Fibroblast of upper back skin (primary cell): Measurements from ENCODE around the gene LRRC28.

Experiments
- DNase-seq: peaks from one replicate; pipeline ENCODE4 v3.0.0-alpha.2; 2013

The LRRC28 gene

GRCh38 chr15:99250001-99250400, 1.3 kb upstream of the LRRC28 start:
- no peak for DNase-seq

DNA sequence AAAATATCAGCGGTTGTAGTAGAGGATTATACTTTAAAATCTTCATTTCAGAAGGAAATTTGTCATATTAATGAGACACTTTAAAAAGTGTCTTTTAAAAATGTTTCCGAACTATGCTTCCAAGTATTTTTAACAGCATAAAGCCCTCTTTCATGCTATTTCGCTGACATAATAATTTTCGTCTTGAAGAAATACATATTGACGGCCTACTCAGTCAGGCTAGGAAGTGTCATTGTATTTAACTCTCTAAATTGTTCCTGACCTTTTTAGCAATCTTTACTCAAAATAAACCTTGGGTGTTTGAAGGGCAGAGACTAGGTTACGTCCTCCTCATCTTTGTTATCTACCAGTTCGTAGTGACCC, 806 bp upstream of the LRRC28 start:
- no peak for DNase-seq

DNA sequence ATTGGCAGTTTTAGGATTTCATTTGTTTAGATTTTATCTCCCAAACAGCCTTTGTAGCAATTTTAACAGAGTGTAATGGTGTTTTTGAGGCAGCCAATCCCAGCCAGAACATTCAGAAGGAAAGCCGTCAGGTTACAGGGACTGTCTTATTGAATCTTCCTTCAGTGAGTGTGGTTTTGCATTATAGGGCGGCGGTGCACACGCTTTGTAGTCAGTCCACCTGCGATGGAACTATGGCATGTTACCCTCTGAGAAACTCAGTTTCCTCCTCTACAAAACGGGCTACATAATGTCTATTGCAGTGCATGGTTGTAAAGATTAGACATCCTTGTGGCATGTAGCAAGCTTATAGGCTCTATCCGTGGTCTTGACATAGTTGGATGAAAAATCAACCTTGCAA, 1.0 kb downstream of the LRRC28 start:
- DNase-seq: peak; percentile 27

DNA sequence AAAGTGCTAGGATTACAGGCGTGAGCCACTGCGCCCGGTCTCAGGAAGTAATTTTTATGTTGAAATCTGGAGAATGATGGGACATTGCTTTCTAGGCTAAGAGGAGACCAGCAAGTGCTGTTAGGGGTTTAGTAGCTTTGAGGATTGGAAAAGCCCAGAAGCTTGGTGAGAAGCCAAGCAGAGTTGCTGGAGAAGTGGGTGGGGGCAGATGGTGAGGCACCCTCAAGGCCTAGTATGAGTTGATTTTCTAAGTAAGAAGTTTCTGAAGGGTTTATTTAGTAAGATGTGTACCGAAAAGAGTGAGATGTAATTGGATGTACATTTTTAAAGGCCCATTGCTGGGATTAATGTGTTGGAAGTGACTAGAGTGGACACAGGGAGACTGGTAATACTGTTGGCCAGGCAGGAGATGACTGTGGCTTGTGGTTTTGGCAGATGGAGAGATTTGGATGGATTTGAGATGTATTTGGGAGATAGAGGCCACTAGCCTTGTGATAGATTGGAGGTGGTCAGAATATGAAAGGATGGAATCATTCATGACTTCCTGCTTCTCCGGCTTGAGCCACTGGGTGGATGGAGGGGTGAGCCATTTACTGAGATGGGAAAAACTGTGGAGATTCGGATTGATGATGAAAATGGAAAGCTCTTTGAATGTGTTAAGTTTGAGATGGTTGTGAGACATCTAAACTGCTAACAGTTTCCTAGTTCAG, 2.3 kb downstream of the LRRC28 start:
- DNase-seq: peak; percentile 89

- no peak for DNase-seq
These were observed 5.9 kb downstream of the LRRC28 start for GRCh38 chr15:99257107-99257750.

DNA sequence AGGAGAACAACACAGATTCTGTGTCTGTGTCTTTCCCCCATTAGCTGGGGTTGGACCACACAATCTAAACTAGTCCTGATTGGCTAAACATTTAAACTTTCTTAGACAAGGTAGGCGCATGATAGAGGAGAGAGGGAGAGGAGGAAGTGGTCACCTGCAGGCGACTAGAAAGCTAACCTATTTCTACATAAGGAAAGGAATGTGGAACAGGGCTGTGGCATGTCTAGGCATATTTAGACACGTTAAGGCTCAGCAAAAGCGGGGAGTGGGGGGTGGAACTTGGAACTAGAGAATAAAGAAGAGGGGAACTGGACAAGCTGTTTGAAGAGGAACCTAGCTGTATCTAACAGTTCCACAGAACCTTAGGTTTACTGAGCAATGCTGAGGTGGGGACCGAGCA, 12.8 kb downstream of the LRRC28 start:
- DNase-seq: no peak

DNA sequence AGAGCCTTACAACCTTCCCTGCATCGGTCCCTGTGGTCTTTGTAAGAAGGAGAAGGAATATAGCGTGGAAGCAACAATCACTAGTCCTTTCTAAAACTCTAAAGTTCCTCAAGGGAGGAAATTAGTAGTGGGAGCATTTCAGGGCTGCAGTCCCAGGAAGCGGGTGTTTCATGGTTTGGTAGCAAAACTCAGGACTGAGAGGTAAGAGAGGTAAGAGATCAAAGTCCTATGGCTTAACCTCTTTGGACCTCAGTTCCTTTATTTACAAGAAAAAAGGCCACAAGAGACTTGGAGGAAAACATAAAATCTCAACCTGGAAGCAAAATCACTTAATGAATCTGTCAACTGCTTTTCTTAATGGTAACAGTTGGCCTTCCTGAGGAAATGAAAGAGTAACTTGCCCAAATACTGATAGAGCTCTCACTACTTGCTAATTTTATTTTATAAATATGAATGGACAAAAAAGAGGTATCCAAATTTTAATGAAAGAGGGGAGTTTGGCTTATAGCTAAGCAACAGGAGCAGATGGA, 14.3 kb downstream of the LRRC28 start:
- DNase-seq: no peak

DNA sequence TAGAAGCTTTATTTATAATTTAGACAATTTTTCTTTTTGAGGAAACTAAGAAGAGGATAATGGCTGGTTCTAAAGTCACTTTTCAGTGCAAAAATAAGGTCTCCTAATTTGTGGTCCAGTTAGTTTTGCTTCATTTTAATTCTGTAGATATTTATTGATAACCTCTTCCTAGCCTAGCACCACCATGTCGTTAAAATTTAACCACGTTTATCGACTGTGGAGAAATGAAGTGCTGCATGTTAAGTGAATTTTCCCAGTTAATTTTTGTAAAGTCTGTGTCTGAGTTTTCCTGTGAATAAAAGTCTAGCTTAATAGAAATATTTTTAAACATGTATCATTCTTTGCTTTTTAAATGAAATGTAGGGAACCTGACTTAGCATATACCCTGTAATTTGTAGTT, 16.7 kb downstream of the LRRC28 start:
- DNase-seq: no peak

DNA sequence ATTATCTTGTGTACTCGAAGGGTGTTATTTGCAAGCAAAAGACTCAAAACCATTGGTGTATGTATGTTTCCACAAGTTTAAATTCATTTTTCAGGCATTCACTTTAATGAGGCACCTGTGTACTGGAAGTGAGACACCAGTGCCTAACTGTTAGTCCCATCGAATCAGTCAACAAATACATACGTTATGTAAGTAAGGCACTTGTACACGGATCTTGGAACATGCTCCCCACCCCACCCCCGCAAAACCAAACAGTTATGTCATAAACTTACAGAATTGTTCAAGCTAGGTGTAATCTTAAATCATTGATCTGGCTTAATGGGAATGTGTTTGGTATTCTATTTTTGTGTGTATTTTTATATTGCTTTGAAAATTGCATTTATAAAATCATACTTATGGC, 17.1 kb downstream of the LRRC28 start:
- DNase-seq: no peak

GRCh38 chr15:99273801-99274200, 22.5 kb downstream of the LRRC28 start:
- peak; percentile 4 for DNase-seq

GRCh38 chr15:99275061-99275460, 23.8 kb downstream of the LRRC28 start:
- DNase-seq: no peak

DNA sequence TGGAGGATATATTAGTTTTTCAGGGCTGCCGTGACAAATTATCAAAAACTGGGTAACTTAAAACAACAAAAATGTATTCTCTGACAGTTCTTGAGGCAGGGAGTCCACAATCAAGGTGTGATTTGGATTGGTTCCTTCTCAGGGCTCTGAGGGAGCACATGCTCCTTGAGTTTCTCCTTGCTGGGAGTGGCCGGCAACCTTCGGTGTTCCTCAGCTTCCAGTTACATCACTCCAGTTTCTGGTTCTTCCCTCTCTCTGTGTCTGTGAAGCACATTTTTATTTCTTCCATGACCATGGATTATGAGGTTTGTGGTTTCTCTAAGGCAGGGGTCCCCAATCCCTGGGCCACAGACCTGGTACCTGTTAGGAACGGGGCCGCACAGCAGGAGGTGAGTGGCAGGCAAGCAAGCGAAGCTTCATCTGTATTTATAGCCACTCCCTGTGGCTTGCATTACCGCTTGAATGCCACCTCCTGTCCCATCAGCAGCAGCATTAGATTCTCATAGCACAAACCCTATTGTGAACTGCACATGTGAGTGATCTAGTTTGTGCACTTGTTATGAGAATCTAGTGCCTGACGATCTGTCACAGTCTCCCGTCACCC, 24.3 kb downstream of the LRRC28 start:
- no peak for DNase-seq

GRCh38 chr15:99279290-99279689, 28.0 kb downstream of the LRRC28 start:
- no peak for DNase-seq

DNA sequence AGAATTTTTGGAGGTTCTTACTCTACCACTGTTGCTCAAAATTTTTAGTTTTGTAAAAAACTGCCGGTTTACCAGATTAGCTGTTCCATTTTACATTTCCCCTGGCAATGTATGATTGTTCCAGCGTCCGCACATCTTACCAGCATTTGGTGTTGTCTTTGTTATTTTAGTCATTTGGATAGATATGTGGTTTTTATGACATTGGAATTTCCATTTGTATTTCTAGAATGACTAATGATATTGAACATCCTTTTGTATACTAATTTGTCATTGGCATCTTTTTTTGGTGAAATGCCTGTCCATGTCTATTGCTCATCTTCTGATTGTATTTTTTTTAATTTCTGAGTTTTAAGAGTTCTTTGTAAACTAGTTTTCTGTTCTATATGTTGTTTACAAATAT, 28.5 kb downstream of the LRRC28 start:
- no peak for DNase-seq

DNA sequence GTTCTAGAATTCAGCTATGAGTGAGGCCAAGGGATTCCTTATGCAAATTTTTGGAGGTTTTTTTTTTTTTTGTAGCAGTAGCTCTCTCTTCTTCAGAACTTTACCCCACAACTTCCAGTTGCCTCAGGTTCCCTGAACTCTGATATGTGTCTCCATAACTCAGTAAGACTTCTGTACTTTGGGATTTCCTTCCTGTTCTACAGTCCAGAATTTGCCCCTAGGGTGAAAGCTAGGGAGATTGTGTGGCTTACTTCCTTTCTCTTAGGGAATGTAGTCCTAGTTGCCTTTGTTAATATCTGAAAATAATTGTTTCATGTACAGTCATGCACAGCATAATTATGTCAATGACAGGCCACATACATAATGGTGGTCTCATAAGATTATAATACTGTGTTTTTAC, 30.8 kb downstream of the LRRC28 start:
- no peak for DNase-seq

- DNase-seq: no peak
These were observed 31.3 kb downstream of the LRRC28 start for GRCh38 chr15:99282586-99282985.

DNA sequence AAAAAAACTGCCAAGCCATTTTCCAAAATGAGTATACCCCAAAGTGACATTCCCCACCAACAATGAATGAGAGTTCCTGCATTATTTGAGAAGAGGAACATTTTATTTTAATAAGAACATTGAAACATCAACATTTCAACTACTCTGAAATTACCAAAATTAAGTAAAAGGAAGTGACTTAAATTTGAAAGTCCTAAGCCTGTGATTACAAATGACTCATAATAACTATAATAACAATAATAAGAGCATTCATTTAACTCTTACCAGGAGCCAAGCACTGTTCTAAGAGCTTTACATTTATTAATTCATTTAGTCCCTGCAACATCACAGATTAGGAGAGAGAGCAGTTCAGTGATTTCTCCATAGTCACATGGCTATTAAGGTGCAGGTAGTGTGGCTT, 32.4 kb downstream of the LRRC28 start:
- DNase-seq: no peak

DNA sequence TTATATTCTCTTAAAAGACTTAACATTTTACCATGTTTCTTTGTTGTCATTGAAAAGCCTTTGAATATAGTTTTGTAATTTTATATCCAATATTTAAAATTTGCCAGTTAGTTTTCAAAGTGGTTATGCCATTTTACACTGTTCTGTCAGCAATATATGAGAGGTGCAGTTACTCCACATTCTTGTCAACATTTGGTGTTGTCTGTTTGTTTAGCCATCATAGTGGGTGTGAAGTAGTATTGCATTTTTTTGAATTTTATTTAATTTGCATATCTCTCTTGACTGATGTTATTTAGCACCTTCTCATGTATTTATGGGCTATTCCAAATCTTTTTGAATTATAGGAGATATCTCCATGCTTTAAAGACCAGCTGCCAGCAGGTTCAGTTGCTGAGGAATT, 40.4 kb downstream of the LRRC28 start:
- DNase-seq: no peak

DNA sequence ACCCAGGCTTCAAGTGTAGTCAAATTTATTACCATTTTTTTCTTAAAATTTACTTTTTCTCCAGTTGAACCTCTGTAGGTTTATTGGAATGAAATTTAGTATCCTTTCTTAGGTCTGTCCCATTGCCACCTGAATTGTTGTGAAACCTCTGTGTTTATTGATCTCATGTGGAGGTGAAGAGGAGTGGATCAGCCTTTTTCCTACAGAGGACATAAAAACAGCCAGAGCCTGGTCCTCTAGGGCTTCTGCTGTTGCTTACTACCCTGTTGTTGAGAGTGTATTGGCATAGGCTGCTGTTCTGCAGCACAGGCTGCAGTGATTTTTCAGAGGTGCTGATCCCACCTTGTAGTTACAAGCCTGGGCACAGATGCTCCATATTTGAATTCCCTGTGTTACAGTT, 44.6 kb downstream of the LRRC28 start:
- DNase-seq: no peak

GRCh38 chr15:99296386-99296785, 45.1 kb downstream of the LRRC28 start:
- no peak for DNase-seq

DNA sequence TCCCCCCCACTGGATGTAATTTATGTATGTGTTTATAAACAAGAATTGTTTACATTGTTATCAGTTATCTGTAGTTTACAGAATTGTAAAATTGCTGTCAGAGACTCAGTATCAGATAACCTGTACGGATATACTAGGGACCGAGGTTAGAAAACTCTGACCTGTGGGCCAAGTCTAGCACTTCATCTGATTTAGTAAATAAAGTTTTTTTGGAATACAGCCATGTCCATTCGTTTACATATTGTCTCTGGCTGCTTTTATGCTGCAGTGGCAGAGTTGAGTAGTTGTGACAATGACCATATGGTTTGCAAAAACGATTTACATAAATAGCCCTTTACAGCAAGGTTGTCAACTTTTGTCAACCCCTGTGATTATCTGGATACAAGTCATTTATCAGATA, 52.6 kb downstream of the LRRC28 start:
- no peak for DNase-seq

GRCh38 chr15:99305761-99306505, 54.7 kb downstream of the LRRC28 start:
- DNase-seq: peak; percentile 81

DNA sequence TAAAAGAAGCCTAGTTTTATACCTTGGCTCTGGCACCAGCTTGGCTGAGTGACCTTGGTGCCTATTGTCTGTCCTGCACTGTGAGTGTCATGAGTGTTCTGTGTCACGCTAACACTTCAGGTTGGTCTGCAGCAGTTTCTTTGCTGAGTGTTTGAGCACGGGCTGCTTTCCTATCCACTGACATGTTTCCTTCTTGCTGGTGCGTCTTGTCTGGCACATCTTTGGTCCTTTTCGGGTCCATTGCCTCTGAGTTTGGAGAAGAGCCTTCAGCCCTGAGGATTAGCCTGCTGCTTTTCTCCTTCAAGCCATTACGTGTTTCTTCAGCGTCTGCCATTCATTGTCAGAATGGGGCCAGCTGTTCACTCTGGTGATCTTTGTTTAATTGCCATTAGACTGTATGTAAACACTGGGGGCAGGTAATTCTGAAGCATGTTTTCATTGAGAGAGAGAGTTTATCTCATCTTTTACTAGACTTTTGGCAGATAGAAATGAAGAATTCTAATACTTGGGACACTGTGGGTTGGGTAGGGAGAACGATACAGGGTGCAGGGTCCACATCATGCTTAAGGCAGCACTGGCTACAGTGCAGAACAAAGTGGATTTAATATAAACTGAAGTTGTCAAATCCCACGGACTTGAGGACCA, 55.5 kb downstream of the LRRC28 start:
- DNase-seq: no peak
